ENCODE data around the gene TUBA4A. TPM values are rescaled to one million over a fixed set of nuclear protein-coding genes. Genes with fewer than 3 reads are reported as not detected.

Gene TUBA4A
- total RNA-seq, 1 experiment from 2014 or later = 40.8 TPM

DNA sequence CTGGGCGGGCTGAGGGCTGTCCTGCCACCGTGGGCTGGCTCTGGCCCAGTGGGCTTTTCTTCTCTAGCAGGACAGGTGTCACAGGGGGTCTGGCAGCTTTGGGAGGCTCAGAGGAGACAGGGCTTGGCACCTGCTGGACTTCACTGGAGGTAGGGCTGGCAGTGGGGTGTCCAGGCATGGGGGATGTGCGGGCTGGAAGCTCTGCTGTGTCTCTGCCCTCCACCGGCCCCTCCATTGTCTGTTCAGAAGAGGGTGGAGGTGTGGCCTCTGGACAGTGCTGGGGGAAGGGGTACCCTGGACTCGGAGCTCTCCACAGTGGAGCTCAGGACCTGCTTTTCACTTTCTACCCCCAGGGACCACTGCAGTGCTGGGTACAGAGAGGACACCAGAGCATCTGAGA, 46.3 kb upstream of the TUBA4A start:
- Mint-ChIP-seq H3K4me1 (peaks cover 19% of the 10 kb centered on the region), H3K27me3 (ENCODE audit: low read depth) (peaks cover 78% of the 10 kb centered on the region), H3K36me3 (no peaks in the 10 kb centered on the region), H3K27ac (no peak overlapping the region), H3K9me3 (peaks cover 5% of the 10 kb centered on the region; the same call in 1 of the 2 replicates), H3K4me3 (no peak overlapping the region)
- POLR2A ChIA-PET = no interaction called here
- ATAC-seq (no peak), DNase-seq (ENCODE audit: low spot score) (no peak)
- CTCF ChIA-PET = interaction anchor here (1.1 to 3.5 kb wide), 12 partner anchors 9 to 270 kb away, joined by 3 to 21 read pairs (median 6); partner anchors contain the start of genes DNAJB2 and PTPRN
- TF ChIP-seq IRF2 (CRISPR knock-in tag; IDR thresholded peaks at IDR 0.05; ENCODE audit: borderline replicate concordance, low read depth) (no peak), ZNF396 (CRISPR knock-in tag; IDR thresholded peaks at IDR 0.05; ENCODE audit: borderline replicate concordance) (no peak), ZNF232 (CRISPR knock-in tag; IDR thresholded peaks at IDR 0.05) (no peak), ZBTB21 (CRISPR knock-in tag; IDR thresholded peaks at IDR 0.05; ENCODE audit: borderline replicate concordance) (no peak), ZNF317 (CRISPR knock-in tag; IDR thresholded peaks at IDR 0.05; ENCODE audit: borderline replicate concordance, low read depth) (no peak), NFE2L1 (CRISPR knock-in tag; IDR thresholded peaks at IDR 0.05) (no peak), USF2 (CRISPR knock-in tag; IDR thresholded peaks at IDR 0.05) (no peak), ZBTB43 (CRISPR knock-in tag; IDR thresholded peaks at IDR 0.05) (no peak), EMX1 (CRISPR knock-in tag; IDR thresholded peaks at IDR 0.05) (no peak), OVOL2 (CRISPR knock-in tag; IDR thresholded peaks at IDR 0.05; ENCODE audit: borderline replicate concordance) (no peak), ATF1 (CRISPR knock-in tag; IDR thresholded peaks at IDR 0.05) (no peak), KAT7 (CRISPR knock-in tag; IDR thresholded peaks at IDR 0.05; ENCODE audit: borderline replicate concordance) (no peak), NFYB (CRISPR knock-in tag; conservative IDR thresholded peaks at IDR 0.05; ENCODE audit: low read depth) (no peak), MAX (CRISPR knock-in tag; IDR thresholded peaks at IDR 0.05) (no peak)
- TF ChIP-seq, protein P1, sequence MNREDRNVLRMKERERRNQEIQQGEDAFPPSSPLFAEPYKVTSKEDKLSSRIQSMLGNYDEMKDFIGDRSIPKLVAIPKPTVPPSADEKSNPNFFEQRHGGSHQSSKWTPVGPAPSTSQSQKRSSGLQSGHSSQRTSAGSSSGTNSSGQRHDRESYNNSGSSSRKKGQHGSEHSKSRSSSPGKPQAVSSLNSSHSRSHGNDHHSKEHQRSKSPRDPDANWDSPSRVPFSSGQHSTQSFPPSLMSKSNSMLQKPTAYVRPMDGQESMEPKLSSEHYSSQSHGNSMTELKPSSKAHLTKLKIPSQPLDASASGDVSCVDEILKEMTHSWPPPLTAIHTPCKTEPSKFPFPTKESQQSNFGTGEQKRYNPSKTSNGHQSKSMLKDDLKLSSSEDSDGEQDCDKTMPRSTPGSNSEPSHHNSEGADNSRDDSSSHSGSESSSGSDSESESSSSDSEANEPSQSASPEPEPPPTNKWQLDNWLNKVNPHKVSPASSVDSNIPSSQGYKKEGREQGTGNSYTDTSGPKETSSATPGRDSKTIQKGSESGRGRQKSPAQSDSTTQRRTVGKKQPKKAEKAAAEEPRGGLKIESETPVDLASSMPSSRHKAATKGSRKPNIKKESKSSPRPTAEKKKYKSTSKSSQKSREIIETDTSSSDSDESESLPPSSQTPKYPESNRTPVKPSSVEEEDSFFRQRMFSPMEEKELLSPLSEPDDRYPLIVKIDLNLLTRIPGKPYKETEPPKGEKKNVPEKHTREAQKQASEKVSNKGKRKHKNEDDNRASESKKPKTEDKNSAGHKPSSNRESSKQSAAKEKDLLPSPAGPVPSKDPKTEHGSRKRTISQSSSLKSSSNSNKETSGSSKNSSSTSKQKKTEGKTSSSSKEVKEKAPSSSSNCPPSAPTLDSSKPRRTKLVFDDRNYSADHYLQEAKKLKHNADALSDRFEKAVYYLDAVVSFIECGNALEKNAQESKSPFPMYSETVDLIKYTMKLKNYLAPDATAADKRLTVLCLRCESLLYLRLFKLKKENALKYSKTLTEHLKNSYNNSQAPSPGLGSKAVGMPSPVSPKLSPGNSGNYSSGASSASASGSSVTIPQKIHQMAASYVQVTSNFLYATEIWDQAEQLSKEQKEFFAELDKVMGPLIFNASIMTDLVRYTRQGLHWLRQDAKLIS (CRISPR knock-in tag; IDR thresholded peaks at IDR 0.05; ENCODE audit: borderline replicate concordance) = no peak
- TF ChIP-seq, protein P2, sequence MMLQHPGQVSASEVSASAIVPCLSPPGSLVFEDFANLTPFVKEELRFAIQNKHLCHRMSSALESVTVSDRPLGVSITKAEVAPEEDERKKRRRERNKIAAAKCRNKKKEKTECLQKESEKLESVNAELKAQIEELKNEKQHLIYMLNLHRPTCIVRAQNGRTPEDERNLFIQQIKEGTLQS (CRISPR knock-in tag; conservative IDR thresholded peaks at IDR 0.05) = no peak
- TF ChIP-seq, protein P3, sequence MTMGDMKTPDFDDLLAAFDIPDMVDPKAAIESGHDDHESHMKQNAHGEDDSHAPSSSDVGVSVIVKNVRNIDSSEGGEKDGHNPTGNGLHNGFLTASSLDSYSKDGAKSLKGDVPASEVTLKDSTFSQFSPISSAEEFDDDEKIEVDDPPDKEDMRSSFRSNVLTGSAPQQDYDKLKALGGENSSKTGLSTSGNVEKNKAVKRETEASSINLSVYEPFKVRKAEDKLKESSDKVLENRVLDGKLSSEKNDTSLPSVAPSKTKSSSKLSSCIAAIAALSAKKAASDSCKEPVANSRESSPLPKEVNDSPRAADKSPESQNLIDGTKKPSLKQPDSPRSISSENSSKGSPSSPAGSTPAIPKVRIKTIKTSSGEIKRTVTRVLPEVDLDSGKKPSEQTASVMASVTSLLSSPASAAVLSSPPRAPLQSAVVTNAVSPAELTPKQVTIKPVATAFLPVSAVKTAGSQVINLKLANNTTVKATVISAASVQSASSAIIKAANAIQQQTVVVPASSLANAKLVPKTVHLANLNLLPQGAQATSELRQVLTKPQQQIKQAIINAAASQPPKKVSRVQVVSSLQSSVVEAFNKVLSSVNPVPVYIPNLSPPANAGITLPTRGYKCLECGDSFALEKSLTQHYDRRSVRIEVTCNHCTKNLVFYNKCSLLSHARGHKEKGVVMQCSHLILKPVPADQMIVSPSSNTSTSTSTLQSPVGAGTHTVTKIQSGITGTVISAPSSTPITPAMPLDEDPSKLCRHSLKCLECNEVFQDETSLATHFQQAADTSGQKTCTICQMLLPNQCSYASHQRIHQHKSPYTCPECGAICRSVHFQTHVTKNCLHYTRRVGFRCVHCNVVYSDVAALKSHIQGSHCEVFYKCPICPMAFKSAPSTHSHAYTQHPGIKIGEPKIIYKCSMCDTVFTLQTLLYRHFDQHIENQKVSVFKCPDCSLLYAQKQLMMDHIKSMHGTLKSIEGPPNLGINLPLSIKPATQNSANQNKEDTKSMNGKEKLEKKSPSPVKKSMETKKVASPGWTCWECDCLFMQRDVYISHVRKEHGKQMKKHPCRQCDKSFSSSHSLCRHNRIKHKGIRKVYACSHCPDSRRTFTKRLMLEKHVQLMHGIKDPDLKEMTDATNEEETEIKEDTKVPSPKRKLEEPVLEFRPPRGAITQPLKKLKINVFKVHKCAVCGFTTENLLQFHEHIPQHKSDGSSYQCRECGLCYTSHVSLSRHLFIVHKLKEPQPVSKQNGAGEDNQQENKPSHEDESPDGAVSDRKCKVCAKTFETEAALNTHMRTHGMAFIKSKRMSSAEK (CRISPR knock-in tag; IDR thresholded peaks at IDR 0.05; ENCODE audit: borderline replicate concordance) = no peak

Measured in WTC11 (cell line).